K562 (cell line): ENCODE measurements around the gene ESRRB.

ENCODE experiments used
- KDM5B ChIP-seq: fragments of 200-600 bp; sonication (generic); IDR thresholded peaks from 2 replicates; pipeline ENCODE4 v1.6.1; 2012; ENCODE audit warnings: low read depth, mild to moderate bottlenecking, moderate library complexity, low read length, control low read depth, inconsistent platforms; ENCODE audit not compliant: insufficient replicate concordance
- MXI1 ChIP-seq: IDR thresholded peaks from 2 replicates; pipeline ENCODE4 v1.6.1; 2011; ENCODE audit warnings: low read depth, mild to moderate bottlenecking, improper control_type of control experiment, low read length
- ZNF232 ChIP-seq: sonication (generic); formaldehyde crosslinking; IDR thresholded peaks from 2 replicates; pipeline ENCODE4 v1.8.0; 2022; ENCODE audit warnings: mild to moderate bottlenecking, missing genetic modification reagents
- TF ChIP-seq, protein P1 (sequence below), 2 experiments: IDR thresholded peaks; 2 replicates each; pipeline ENCODE4 v1.6.1; 2011; ENCODE audit warnings: borderline replicate concordance in 1 of 2, control low read depth in 1 of 2, low read depth in 1 of 2, low read length in 1 of 2, mild to moderate bottlenecking in 1 of 2, mixed read lengths in 1 of 2, moderate library complexity in 1 of 2; ENCODE audit not compliant: insufficient read depth in 1 of 2, insufficient read length in 1 of 2, poor library complexity in 1 of 2, severe bottlenecking in 1 of 2; ENCODE audit errors: extremely low read depth in 1 of 2
- TF ChIP-seq, protein P2 (sequence below), 3 experiments: IDR thresholded peaks in 2 of 3; conservative IDR thresholded peaks in 1 of 3; 2 replicates each; pipeline ENCODE4 v1.5.1; 2011 to 2012; ENCODE audit warnings: low read length in 3 of 3, mild to moderate bottlenecking in 3 of 3, control low read depth in 2 of 3, improper control_type of control experiment in 1 of 3, inconsistent platforms in 1 of 3, low read depth in 1 of 3, mixed read lengths in 1 of 3, moderate library complexity in 1 of 3; ENCODE audit not compliant: insufficient read depth in 2 of 3
- TF ChIP-seq, protein P3 (sequence below), 2 experiments: fragments of 450-650 bp in 1 of 2; sonication (generic) in 1 of 2; formaldehyde crosslinking; conservative IDR thresholded peaks; 2 replicates each; pipeline versions ENCODE4 v1.4.0 to v1.8.1; 2020 to 2022; ENCODE audit warnings: mild to moderate bottlenecking in 1 of 2, missing genetic modification reagents in 1 of 2

DNA sequence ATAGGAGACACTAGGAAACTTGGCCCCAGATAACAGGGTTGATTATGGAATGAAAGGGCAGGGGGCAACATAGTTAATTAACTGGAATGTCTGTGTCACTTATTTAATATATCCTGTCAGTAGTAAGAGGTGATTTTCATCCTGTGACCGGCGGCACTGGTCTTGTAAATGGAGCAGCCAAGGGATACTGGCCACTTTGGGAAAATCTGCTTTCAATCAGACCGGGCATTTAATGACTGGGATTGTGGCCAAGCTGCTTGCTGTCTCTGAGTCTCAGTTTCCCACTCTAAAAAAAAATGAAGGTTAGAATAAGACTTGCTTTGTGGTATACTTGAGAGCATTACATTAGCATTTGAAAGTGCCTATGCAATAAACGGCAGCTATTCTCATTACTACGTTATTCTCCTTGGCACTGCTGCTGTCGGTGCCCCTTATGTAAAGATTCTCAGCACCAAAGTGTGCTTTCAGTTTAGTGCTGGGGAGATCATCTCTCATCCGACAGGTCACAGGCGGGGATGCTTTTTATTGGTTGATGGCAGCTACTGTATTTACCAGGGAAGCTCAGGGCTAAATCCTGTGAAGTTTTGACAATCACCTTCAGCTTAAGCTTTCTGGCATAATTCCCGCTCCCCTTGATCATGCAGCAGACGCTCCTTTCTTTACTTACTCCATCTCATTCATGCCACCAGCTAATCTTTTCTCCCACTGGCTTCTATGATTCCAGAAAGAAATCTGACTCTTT lies 162.1 kb downstream of the ESRRB start:
- TF ChIP-seq ZNF232 (CRISPR knock-in tag) (no peak), KDM5B (no peak), MXI1 (no peak)
- TF ChIP-seq, protein P1, sequence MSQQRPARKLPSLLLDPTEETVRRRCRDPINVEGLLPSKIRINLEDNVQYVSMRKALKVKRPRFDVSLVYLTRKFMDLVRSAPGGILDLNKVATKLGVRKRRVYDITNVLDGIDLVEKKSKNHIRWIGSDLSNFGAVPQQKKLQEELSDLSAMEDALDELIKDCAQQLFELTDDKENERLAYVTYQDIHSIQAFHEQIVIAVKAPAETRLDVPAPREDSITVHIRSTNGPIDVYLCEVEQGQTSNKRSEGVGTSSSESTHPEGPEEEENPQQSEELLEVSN (IDR thresholded peaks at IDR 0.05; ENCODE audit: borderline replicate concordance in 1 of 2, extremely low read depth in 1 of 2, insufficient read depth in 1 of 2, insufficient read length in 1 of 2, low read depth in 1 of 2, low read length in 1 of 2, poor library complexity in 1 of 2, severe bottlenecking in 1 of 2) = no peak
- TF ChIP-seq, protein P2, sequence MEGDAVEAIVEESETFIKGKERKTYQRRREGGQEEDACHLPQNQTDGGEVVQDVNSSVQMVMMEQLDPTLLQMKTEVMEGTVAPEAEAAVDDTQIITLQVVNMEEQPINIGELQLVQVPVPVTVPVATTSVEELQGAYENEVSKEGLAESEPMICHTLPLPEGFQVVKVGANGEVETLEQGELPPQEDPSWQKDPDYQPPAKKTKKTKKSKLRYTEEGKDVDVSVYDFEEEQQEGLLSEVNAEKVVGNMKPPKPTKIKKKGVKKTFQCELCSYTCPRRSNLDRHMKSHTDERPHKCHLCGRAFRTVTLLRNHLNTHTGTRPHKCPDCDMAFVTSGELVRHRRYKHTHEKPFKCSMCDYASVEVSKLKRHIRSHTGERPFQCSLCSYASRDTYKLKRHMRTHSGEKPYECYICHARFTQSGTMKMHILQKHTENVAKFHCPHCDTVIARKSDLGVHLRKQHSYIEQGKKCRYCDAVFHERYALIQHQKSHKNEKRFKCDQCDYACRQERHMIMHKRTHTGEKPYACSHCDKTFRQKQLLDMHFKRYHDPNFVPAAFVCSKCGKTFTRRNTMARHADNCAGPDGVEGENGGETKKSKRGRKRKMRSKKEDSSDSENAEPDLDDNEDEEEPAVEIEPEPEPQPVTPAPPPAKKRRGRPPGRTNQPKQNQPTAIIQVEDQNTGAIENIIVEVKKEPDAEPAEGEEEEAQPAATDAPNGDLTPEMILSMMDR (IDR thresholded peaks at IDR 0.05 in 2 of 3, conservative IDR thresholded peaks at IDR 0.05 in 1 of 3; ENCODE audit: insufficient read depth in 2 of 3, low read depth in 1 of 3, low read length in 3 of 3) = no peak
- TF ChIP-seq, protein P3, sequence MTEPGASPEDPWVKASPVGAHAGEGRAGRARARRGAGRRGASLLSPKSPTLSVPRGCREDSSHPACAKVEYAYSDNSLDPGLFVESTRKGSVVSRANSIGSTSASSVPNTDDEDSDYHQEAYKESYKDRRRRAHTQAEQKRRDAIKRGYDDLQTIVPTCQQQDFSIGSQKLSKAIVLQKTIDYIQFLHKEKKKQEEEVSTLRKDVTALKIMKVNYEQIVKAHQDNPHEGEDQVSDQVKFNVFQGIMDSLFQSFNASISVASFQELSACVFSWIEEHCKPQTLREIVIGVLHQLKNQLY (CRISPR knock-in tag; conservative IDR thresholded peaks at IDR 0.05) = no peak
